Measurements from ENCODE around the gene PRAMEF12.
"Not testable (repeated sequence)": the region's sequence is repeated elsewhere in the genome, so short reads cannot be mapped to it uniquely, and the experiment has no call there.

Gene PRAMEF12

GRCh38 chr1:12773438-12773837, at the start of gene PRAMEF12:
Gene PRAMEF12, plus strand, starts transcription at chr1:12773738. Its CDS starts 1,130 bp downstream, at chr1:12774868.
- no peak for DNase-seq

GRCh38 chr1:12728391-12728790, 45.1 kb upstream of the PRAMEF12 start:
- DNase-seq, result no peak

GRCh38 chr1:12730156-12730555, 43.4 kb upstream of the PRAMEF12 start:
- DNase-seq, result no peak

- DNase-seq, result not testable (repeated sequence)
Observed at GRCh38 chr1:12731084-12731483, 42.5 kb upstream of the PRAMEF12 start.

- DNase-seq, result no peak
Observed at GRCh38 chr1:12734651-12735050, 38.9 kb upstream of the PRAMEF12 start.

- DNase-seq, result no peak
Observed at GRCh38 chr1:12738934-12739333, 34.6 kb upstream of the PRAMEF12 start.

GRCh38 chr1:12739613-12740012, 33.9 kb upstream of the PRAMEF12 start:
- no peak for DNase-seq

GRCh38 chr1:12741946-12742345, 31.6 kb upstream of the PRAMEF12 start:
- no peak for DNase-seq

GRCh38 chr1:12745126-12745991, 28.2 kb upstream of the PRAMEF12 start:
- DNase-seq, result no peak

GRCh38 chr1:12745992-12746323, 27.6 kb upstream of the PRAMEF12 start, which contains the start of gene CFAP107:
Gene CFAP107, plus strand, starts transcription at chr1:12746200. Its CDS starts 231 bp downstream, at chr1:12746431.
- DNase-seq, result peak; percentile 86

GRCh38 chr1:12748778-12749355, 24.7 kb upstream of the PRAMEF12 start:
- DNase-seq, result no peak

- DNase-seq, result no peak
Observed at GRCh38 chr1:12754738-12755137, 18.8 kb upstream of the PRAMEF12 start.

GRCh38 chr1:12756273-12756672, 17.3 kb upstream of the PRAMEF12 start:
- DNase-seq, result no peak

GRCh38 chr1:12756768-12757413, 16.6 kb upstream of the PRAMEF12 start:
- no peak for DNase-seq

- DNase-seq, result no peak
Observed at GRCh38 chr1:12757836-12758235, 15.7 kb upstream of the PRAMEF12 start.

GRCh38 chr1:12760256-12760795, 13.2 kb upstream of the PRAMEF12 start:
- DNase-seq, result peak; percentile 58

GRCh38 chr1:12761781-12762180, 11.8 kb upstream of the PRAMEF12 start:
- DNase-seq, result no peak

- no peak for DNase-seq
Observed at GRCh38 chr1:12762766-12763165, 10.8 kb upstream of the PRAMEF12 start.

GRCh38 chr1:12763479-12763878, 10.1 kb upstream of the PRAMEF12 start:
- DNase-seq, result no peak

GRCh38 chr1:12764016-12764415, 9.5 kb upstream of the PRAMEF12 start:
- DNase-seq, result no peak

GRCh38 chr1:12769031-12769430, 4.5 kb upstream of the PRAMEF12 start:
- DNase-seq, result no peak

- DNase-seq, result no peak
Observed at GRCh38 chr1:12769976-12770505, 3.5 kb upstream of the PRAMEF12 start.

- no peak for DNase-seq
Observed at GRCh38 chr1:12770620-12771019, 2.9 kb upstream of the PRAMEF12 start.
